Embryonic facial prominence (tissue), 1 donor: ENCODE results near the gene RHBDL1.

ENCODE experiments used
- DNase-seq: peaks from one replicate; pipeline ENCODE4 v3.0.0-alpha.2; 2016; ENCODE audit errors: extremely low spot score

RHBDL1 gene

GRCh38 chr16:636206-637080 is 39.0 kb upstream of the RHBDL1 start, which contains the start of gene METTL26:
Gene METTL26 (minus strand): TSS chr16:636305. CDS start chr16:636290, 15 bp downstream.
- DNase-seq = peak; percentile 91

- DNase-seq = no peak
Observed at GRCh38 chr16:637081-638018, 38.1 kb upstream of the RHBDL1 start.

GRCh38 chr16:638034-638543 is 37.4 kb upstream of the RHBDL1 start:
- no peak for DNase-seq

GRCh38 chr16:638836-639235 is 36.6 kb upstream of the RHBDL1 start:
- no peak for DNase-seq

DNA sequence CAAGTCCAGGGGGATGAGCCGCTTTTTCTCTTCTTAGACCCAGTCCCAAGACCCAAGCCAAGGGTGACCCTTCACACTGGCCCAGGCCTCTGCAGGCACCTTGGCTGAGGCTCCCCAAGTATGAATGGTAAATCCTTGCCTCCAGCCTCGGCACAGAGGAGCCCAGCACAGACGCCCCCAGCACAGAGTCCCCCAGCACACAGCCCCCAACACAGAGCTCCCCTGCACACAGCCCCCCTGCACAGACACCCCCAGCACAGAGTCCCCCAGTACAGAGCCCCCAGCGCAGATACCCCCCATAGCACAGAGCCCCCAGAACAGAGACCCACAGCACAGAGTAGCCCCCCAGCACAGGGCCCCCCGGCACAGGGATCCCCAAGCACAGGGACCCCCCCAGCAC is 34.9 kb upstream of the RHBDL1 start:
- DNase-seq = no peak

- no peak for DNase-seq
Observed at GRCh38 chr16:641326-642188, 33.9 kb upstream of the RHBDL1 start, which contains the start of gene MCRIP2. Gene MCRIP2 (plus strand): TSS chr16:641828. CDS start chr16:641992, 164 bp downstream.

DNA sequence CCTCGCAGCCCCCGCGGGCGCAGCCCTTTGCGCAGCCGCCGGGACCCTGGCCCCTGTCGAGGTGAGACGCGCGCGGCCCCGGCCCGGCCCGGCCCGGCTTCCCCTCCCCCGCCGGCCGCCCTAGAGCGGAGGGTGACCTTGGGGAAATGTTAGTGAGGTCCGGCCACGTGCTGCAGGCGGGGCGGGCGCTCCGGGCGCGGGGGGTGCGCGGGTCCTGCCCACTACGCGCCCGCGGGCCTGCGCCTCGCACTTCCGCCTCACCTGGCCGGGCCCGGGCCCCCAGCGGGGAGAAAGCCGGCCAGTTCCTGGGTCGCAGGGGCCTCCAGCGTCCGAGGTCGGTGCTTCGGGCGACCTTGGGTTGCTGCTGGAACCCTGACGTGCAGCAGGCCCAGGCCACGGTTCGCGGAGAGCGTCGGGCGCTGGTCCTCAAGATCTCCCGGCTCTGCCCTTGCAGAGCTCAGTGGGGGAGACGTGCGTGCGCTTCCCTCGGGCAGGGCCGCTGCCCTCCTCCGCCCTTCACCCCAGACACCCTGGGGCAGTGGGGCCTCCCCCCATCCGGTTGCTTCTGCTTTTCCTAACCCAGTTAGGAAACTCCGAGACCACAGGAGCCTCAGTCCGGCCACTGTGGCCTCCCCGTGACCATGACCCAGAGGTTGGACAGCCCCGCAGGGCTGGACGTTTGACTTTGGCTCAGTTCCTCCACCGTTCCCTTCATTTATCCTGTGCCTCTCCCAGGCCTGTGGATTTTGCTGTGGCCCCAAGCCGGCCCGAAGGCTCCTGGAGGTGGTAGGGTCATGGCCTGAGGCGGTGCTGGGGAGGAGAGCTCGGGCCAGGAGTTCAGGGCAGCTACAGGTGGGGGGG is 33.1 kb upstream of the RHBDL1 start:
- no peak for DNase-seq

GRCh38 chr16:643050-643368 is 32.5 kb upstream of the RHBDL1 start:
- no peak for DNase-seq

DNA sequence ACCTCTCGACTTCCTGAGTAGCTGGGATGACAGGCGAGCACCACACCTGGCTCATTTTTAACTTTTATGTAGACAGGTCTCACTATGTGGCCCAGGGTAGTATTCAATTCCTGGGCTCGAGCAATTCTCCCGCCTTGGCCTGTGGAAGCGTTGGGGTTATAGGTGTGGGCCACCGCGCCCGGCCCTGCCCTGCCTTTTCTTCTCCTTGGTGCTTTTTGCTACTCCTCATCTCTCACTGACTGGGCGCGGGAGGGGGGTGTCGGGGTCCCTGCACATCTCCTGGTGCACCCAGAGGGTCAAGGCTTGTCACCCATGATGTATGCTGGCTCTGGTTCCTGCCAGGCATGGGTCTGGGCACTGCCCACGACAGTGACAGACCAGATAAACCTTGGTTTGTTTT is 30.9 kb upstream of the RHBDL1 start:
- no peak for DNase-seq

DNA sequence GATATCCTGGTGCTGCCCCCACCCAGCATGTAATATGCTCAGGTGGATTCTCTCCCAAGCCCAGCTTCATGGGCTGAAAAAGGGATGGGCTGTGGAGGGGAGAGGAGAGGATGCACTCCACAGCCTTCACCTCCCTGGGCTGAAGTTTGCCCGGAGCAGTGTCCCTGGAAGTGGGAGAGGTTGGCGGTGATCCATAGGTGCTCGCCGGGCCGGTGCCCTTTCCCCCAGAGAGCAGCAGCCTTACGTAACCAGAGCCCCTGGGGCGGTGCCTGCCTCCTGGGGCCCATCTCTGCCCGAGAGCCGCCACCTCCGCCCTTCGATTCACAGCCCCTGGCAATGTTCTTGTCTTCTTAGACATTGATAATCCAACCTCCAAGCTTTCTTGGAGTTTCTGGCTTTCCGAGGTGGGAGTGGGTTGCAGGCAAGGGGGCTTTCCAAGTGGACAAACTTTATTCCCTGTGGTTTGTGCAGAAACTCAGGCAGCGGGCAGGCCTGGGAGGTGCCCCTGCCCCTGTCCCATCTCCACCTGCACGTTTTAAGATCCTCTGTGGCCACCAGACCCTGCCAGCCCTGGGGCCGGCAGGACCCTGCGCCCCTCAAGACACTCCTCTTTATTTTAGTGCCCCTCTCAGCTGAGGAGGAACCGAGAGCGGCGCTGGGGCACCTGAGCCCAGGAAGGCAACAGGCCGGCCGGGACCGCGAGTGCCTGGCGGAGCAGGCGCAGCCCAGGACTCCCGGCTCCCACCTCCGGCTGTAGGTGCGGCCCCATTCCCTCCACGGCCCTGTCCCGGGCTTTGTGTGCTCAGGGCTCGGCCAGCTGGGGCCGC is 29.4 kb upstream of the RHBDL1 start:
- no peak for DNase-seq

DNA sequence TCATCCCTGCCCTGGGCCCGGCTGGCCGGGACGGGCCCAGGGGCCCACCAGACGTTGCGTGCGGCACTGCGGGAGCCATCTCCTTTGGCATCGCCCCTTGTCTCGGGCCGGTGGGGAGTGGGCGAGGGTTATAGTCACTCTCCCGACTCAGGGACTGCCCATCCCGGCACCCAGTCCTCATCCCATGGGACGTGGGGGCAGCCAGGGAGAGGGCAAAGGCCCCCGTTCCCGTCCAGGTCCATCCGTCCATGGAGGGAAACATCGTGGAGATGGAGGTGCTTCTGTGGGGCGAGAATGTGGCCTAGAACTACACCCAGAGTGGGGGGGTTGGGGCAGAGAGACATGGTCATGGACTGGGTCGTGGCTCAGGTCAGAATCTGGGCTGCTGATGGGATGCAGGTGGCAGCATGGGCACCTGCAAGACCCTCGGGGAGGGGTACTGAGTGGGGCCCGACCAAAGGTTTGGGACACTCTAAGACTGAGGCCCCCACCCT is 28.7 kb upstream of the RHBDL1 start:
- DNase-seq = no peak

DNA sequence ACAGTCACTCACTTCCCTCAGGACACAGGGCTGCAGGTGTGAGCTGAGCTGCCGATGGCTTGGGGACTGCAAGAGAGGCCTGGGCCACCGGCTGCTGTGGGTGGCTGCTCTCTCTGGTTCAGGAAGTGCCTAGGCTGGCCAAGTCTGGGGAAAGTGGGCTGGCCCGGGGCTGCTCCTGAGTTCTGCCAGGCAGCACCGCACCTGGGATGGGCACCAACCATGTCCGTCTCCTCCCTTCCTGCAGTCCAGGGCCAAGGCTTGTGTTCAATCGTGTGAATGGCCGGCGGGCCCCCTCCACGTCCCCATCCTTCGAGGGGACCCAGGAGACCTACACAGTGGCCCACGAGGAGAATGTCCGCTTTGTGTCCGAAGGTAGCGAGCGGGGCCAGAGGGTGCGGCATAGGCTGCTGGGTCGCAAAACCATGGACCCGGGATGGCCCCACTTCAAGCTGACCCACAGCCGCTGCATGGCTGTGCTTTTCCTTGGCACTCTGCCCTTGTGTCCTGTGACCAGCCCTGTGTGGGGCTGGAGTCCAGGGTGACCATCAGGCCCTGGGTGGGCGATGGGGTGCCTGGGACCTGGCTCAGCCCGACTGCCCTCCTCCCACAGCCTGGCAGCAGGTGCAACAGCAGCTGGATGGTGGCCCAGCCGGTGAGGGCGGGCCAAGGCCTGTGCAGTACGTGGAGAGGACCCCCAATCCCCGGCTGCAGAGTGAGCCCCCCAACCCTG is 28.1 kb upstream of the RHBDL1 start:
- DNase-seq = no peak

- DNase-seq = no peak
Observed at GRCh38 chr16:648071-648780, 27.2 kb upstream of the RHBDL1 start.

- DNase-seq = peak; percentile 80
Observed at GRCh38 chr16:648781-649589, 26.5 kb upstream of the RHBDL1 start, which contains the start of gene WDR90. Gene WDR90 (plus strand): TSS chr16:649365. CDS start chr16:649417, 52 bp downstream.

DNA sequence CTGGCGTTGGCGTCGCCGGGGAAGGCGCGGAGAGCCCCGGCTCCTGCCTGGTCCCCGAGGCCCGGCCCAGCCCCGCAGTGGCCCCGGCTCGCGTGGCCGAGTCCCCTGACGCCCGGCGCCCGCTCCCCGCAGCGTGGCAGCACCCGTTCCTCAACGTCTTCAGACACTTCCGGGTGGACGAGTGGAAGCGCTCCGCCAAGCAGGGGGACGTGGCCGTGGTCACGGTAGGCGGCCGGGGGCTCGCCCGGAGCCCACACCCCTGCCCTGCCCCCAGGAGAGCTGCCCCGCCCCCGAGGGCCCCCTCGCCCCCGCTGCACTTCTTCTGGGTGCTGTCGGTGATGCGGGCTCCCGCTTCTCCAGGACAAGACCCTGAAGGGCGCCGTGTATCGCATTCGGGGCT is 25.8 kb upstream of the RHBDL1 start:
- DNase-seq = no peak

- no peak for DNase-seq
Observed at GRCh38 chr16:651844-652243, 23.6 kb upstream of the RHBDL1 start.
